GM19035 (cell line): ENCODE measurements around the gene FAM184A.

Experiments used
- ATAC-seq: cut with Tn5 transposase; IDR thresholded peaks from one replicate; pipeline ENCODE4 v1.9.1; 2021; ENCODE audit not compliant: unreplicated experiment

FAM184A gene

GRCh38 chr6:118917546-118918328 lies 160.7 kb downstream of the FAM184A start:
- ATAC-seq: no peak

GRCh38 chr6:118914598-118914997 lies 163.9 kb downstream of the FAM184A start:
- no peak for ATAC-seq

GRCh38 chr6:118913161-118913560 lies 165.3 kb downstream of the FAM184A start:
- no peak for ATAC-seq

GRCh38 chr6:118912646-118913045 lies 165.8 kb downstream of the FAM184A start:
- ATAC-seq: no peak
